ES-I3 (cell line): ENCODE measurements around the gene PNLIPRP2.

ENCODE experiments used
- H3K36me3 ChIP-seq: 2 replicates; pipeline ENCODE4 v1.6.1; 2013; ENCODE audit warnings: mild to moderate bottlenecking, low read length, control low read depth, moderate library complexity; ENCODE audit not compliant: insufficient read depth
- H3K4me1 ChIP-seq: 2 replicates; pipeline ENCODE4 v1.6.1; 2013; ENCODE audit warnings: mild to moderate bottlenecking, control low read depth, low read length; ENCODE audit not compliant: insufficient read depth
- H3K9ac ChIP-seq: 2 replicates; pipeline ENCODE4 v1.6.1; 2013; ENCODE audit warnings: low read depth, mild to moderate bottlenecking, low read length, moderate library complexity
- H3K9me3 ChIP-seq: 2 replicates; pipeline ENCODE4 v1.6.1; 2013; ENCODE audit warnings: mild to moderate bottlenecking, low read length, moderate library complexity; ENCODE audit not compliant: control insufficient read depth, insufficient read depth

PNLIPRP2 gene

GRCh38 chr10:116606061-116606483 lies 14.7 kb upstream of the PNLIPRP2 start:
- H3K36me3 ChIP-seq, result no peaks in the 10 kb centered on the region
- H3K9me3 ChIP-seq, result no peaks in the 10 kb centered on the region; the same call in 1 of the 2 replicates
- no peak overlapping the region for H3K9ac ChIP-seq
- no peaks in the 10 kb centered on the region for H3K4me1 ChIP-seq

- Histone ChIP-seq H3K4me1 (no peaks in the 10 kb centered on the region), H3K9me3 (no peaks in the 10 kb centered on the region; the same call in 1 of the 2 replicates), H3K36me3 (no peaks in the 10 kb centered on the region), H3K9ac (no peak overlapping the region)
These were observed 13.4 kb upstream of the PNLIPRP2 start for GRCh38 chr10:116607336-116607735.

- Histone ChIP-seq H3K4me1 (no peaks in the 10 kb centered on the region), H3K36me3 (no peaks in the 10 kb centered on the region), H3K9me3 (no peaks in the 10 kb centered on the region; the same call in 1 of the 2 replicates), H3K9ac (no peak overlapping the region; the same call in 1 of the 2 replicates)
These were observed 11.8 kb upstream of the PNLIPRP2 start for GRCh38 chr10:116608686-116609594.

- Histone ChIP-seq H3K4me1 (no peaks in the 10 kb centered on the region), H3K9me3 (no peaks in the 10 kb centered on the region; the same call in none of the 2 replicates), H3K36me3 (no peaks in the 10 kb centered on the region), H3K9ac (no peak overlapping the region)
These were observed 10.2 kb upstream of the PNLIPRP2 start for GRCh38 chr10:116610443-116611152.

- Histone ChIP-seq H3K9me3 (no peaks in the 10 kb centered on the region; the same call in none of the 2 replicates), H3K9ac (no peak overlapping the region), H3K36me3 (no peaks in the 10 kb centered on the region), H3K4me1 (no peaks in the 10 kb centered on the region)
These were observed 9.6 kb upstream of the PNLIPRP2 start for GRCh38 chr10:116611153-116611545.

GRCh38 chr10:116612107-116612769 lies 8.5 kb upstream of the PNLIPRP2 start:
- H3K4me1 ChIP-seq, result no peaks in the 10 kb centered on the region
- no peak overlapping the region for H3K9ac ChIP-seq
- no peaks in the 10 kb centered on the region for H3K36me3 ChIP-seq
- H3K9me3 ChIP-seq, result no peaks in the 10 kb centered on the region; the same call in none of the 2 replicates

GRCh38 chr10:116613471-116613870 lies 7.3 kb upstream of the PNLIPRP2 start:
- no peaks in the 10 kb centered on the region for H3K4me1 ChIP-seq
- no peaks in the 10 kb centered on the region; the same call in none of the 2 replicates for H3K9me3 ChIP-seq
- H3K36me3 ChIP-seq, result no peaks in the 10 kb centered on the region
- no peak overlapping the region for H3K9ac ChIP-seq

- Histone ChIP-seq H3K9me3 (no peaks in the 10 kb centered on the region; the same call in none of the 2 replicates), H3K9ac (no peak overlapping the region), H3K4me1 (no peaks in the 10 kb centered on the region), H3K36me3 (no peaks in the 10 kb centered on the region)
These were observed 6.0 kb upstream of the PNLIPRP2 start for GRCh38 chr10:116614796-116615195.

- H3K9me3 ChIP-seq, result no peaks in the 10 kb centered on the region; the same call in none of the 2 replicates
- no peaks in the 10 kb centered on the region for H3K4me1 ChIP-seq
- H3K9ac ChIP-seq, result no peak overlapping the region
- no peaks in the 10 kb centered on the region for H3K36me3 ChIP-seq
These were observed 5.5 kb upstream of the PNLIPRP2 start for GRCh38 chr10:116615199-116615776.

- no peaks in the 10 kb centered on the region for H3K4me1 ChIP-seq
- H3K36me3 ChIP-seq, result no peaks in the 10 kb centered on the region
- H3K9me3 ChIP-seq, result no peaks in the 10 kb centered on the region
- H3K9ac ChIP-seq, result no peak overlapping the region
These were observed 723 bp downstream of the PNLIPRP2 start for GRCh38 chr10:116621476-116621875.

GRCh38 chr10:116621934-116622655 lies 1.3 kb downstream of the PNLIPRP2 start:
- Histone ChIP-seq H3K36me3 (no peaks in the 10 kb centered on the region), H3K9me3 (no peaks in the 10 kb centered on the region), H3K9ac (no peak overlapping the region), H3K4me1 (no peaks in the 10 kb centered on the region)

- Histone ChIP-seq H3K9ac (no peak overlapping the region), H3K4me1 (no peaks in the 10 kb centered on the region), H3K36me3 (no peaks in the 10 kb centered on the region), H3K9me3 (no peaks in the 10 kb centered on the region)
These were observed 5.1 kb downstream of the PNLIPRP2 start for GRCh38 chr10:116625845-116626244.

- Histone ChIP-seq H3K4me1 (no peaks in the 10 kb centered on the region), H3K9ac (no peak overlapping the region), H3K36me3 (no peaks in the 10 kb centered on the region), H3K9me3 (no peaks in the 10 kb centered on the region)
These were observed 6.1 kb downstream of the PNLIPRP2 start for GRCh38 chr10:116626815-116627214.
